SH-SY5Y (cell line): ENCODE measurements around the gene BAK1.

Experiments used
- GATA2 ChIP-seq: IDR thresholded peaks from 2 replicates; pipeline ENCODE4 v1.6.1; 2011; ENCODE audit warnings: mild to moderate bottlenecking, low read depth, low read length
- GATA3 ChIP-seq: IDR thresholded peaks from 2 replicates; pipeline ENCODE4 v1.6.1; 2011; ENCODE audit warnings: low read depth, mild to moderate bottlenecking, low read length, moderate library complexity

- TF ChIP-seq GATA2 (no peak), GATA3 (no peak)
These were observed 25.1 kb upstream of the BAK1 start for GRCh38 chr6:33604941-33605854.
